ENCODE results near the gene SLC2A6. TPM values are rescaled to one million over a fixed set of nuclear protein-coding genes. Genes with fewer than 3 reads are reported as not detected.
A peak's percentile ranks its signal among the peaks of the same experiment; 100 is the strongest.

Gene SLC2A6
- total RNA-seq, 4 donors from 2014 or later, result 0.95 to 10.7 (median 2.2) TPM

DNA sequence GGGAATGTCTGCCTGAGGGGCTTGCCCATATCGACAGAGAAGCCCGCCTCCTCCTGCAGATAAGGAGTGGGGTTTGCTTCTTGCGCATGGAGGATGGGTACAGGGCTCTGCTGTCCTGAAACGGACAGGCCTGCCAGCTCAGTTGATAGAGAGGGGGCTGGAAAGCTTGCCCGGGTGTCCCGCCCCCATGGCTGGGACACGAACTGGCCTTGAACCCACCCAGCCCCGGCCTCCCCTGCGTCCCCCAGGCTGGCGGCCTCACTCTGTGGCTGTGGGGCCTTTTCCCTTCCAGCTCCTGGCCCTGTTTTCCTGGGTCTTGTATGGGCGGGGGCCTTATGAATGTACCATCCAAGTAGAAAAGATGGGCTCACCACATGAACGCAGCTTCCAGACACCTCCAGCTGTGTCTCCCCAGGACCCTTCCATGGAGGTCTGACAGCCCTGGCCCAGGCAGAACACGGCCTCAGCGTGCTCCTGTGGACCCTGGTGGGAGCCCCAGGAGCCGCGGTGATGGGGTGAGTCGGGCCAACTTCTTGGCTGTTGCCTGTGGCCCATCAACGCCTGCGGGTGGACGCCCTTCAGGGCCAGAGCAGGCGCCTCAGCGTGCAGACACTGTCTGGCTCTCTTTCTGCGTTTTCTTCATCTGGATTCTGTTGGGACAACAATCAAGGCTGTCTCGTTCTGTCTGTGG lies 15.9 kb upstream of the SLC2A6 start:
- Histone ChIP-seq H3K27me3 (peaks cover 0 to 5% of the 10 kb centered on the region in 2 donors), H3K36me3 (no peaks in the 10 kb centered on the region), H3K9me3 (no peaks in the 10 kb centered on the region), H3K4me3 (no peak overlapping the region), H3K4me1 (peaks cover 0 to 6% (median 0%) of the 10 kb centered on the region in 4 donors), H3K27ac (no peak overlapping the region)
- DNase-seq, result no peak
- TF ChIP-seq, protein P1, sequence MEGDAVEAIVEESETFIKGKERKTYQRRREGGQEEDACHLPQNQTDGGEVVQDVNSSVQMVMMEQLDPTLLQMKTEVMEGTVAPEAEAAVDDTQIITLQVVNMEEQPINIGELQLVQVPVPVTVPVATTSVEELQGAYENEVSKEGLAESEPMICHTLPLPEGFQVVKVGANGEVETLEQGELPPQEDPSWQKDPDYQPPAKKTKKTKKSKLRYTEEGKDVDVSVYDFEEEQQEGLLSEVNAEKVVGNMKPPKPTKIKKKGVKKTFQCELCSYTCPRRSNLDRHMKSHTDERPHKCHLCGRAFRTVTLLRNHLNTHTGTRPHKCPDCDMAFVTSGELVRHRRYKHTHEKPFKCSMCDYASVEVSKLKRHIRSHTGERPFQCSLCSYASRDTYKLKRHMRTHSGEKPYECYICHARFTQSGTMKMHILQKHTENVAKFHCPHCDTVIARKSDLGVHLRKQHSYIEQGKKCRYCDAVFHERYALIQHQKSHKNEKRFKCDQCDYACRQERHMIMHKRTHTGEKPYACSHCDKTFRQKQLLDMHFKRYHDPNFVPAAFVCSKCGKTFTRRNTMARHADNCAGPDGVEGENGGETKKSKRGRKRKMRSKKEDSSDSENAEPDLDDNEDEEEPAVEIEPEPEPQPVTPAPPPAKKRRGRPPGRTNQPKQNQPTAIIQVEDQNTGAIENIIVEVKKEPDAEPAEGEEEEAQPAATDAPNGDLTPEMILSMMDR (IDR thresholded peaks at IDR 0.05), result no peak
- TF ChIP-seq POLR2A (IDR thresholded peaks at IDR 0.05), result no peak

DNA sequence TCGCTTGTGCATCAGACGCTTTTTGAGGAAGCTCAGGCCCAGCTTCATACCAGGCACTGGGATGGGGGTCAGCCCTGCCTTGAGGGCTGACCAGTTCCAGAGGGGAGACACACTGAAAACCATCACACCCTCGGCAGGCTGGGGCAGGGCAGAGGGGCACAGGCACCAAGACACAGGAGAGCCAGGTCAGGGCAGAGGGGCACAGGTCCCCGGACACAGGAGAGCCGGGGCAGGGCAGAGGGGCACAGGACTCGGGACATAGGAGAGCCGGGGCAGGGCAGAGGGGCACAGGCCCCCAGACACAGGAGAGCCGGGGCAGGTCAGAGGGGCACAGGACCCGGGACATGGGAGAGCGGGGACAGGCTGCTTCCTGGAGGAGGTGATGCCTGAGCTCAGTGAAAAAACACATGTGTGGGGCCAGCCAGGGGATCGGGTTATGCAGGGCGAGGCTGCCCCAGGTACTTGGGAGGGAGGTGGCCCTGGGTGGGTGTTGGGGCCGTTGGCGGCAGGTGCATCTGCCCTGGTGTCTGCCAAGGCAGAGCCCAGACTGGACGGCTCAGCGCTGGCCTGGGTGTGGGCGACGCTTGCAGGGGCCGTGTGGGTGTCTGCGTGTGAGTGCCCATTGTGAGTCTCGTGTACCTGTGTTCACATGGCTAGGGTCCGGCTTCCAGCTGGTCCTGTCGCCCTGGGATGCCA lies 15.1 kb upstream of the SLC2A6 start:
- Histone ChIP-seq H3K4me3 (no peak overlapping the region), H3K4me1 (peaks cover 0 to 6% (median 0%) of the 10 kb centered on the region in 4 donors), H3K9me3 (no peaks in the 10 kb centered on the region), H3K27me3 (peaks cover 0 to 5% of the 10 kb centered on the region in 2 donors), H3K27ac (no peak overlapping the region), H3K36me3 (no peaks in the 10 kb centered on the region)
- no peak for DNase-seq
- TF ChIP-seq POLR2A (IDR thresholded peaks at IDR 0.05), result no peak
- TF ChIP-seq, protein P1 (IDR thresholded peaks at IDR 0.05), result no peak

DNA sequence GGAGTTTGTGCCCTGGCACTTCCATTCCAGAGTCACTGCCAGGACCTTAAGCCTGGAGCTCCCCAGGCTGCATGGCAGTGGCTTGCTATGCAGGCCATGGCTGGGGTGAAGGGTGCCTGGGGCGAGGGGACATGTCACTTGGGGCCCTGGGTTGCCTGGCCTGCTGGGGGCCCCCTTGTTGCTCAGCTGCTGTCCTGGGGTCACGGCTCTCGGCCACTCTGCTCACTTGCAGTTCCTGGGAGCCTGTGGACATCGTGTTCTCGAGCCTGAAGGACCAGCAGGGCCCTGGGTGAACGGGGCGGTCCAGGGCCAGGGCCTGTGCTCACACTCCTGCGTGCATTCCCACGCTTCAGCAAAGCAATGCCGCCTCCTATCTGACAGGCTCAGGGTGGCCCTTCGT lies 14.5 kb upstream of the SLC2A6 start:
- Histone ChIP-seq H3K4me3 (no peak overlapping the region), H3K27me3 (peaks cover 0 to 5% of the 10 kb centered on the region in 2 donors), H3K36me3 (no peaks in the 10 kb centered on the region), H3K4me1 (peaks cover 0 to under 1% (median 0%) of the 10 kb centered on the region in 4 donors), H3K27ac (peak overlapping the region in 2 of 4 donors; percentile 30 to 68), H3K9me3 (no peaks in the 10 kb centered on the region)
- TF ChIP-seq POLR2A (IDR thresholded peaks at IDR 0.05), result no peak
- TF ChIP-seq, protein P1 (IDR thresholded peaks at IDR 0.05), result no peak
- no peak for DNase-seq

DNA sequence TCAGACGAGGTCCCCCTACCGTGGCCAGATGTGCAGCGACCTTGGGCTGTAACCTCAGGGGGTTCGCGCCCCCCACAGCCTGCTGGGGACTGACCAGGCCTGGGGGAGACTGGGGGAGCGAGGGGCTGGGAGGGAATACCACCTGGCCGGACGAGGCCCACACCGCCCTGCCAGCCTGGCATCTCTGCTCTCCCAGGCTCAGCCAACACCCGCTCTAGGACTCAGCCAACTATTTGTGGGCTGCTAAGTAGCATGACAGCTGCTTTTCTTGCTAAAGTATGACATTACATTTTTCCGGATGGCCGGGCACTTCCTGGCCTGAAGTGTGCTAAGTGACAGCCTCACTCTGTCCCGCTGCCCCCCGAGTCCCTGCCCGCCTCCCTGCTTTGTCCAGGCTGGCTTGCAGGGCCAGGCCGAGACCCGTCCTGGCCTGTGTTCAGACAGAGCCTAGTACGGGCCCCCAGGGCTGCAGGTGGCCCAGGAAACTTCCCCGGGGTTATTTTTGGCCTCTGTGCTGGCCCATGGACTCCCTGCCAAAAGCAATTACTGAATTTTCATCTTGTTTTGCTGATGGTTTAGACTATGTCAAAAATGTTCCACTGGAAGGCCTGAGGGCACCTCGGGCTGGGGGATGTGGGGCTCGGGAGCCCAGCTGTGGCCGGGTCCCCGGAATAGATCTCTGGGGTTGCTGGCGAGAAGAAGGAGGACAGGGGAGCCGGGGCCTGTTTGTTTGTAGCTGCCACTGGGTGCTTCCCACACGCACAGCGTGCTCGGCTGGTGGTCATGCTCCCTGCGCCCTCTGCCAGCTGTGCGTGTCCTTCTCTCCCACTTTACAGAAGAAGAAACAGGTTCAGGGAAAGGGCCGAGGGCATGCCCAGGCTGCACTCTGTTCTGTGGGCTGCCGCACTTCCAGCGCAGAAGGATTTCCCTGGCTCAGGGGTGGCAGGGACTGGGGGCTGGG lies 13.4 kb upstream of the SLC2A6 start:
- TF ChIP-seq, protein P1 (IDR thresholded peaks at IDR 0.05), result no peak
- TF ChIP-seq POLR2A (IDR thresholded peaks at IDR 0.05), result no peak

DNA sequence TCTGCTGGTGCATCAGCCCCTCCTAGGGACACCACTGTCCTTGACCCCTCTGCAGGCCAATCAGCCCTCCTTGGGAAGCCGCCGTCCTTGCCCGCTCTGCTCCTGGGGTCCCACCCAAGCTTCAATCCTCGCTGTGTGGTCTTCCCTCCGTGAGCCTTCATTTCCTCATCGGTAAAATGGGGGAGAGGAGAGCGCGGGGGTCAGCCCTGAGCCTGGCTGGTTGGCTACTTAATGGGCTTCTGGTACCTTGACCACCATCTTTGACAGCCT lies 12.7 kb upstream of the SLC2A6 start:
- TF ChIP-seq, protein P1 (IDR thresholded peaks at IDR 0.05), result no peak
- TF ChIP-seq POLR2A (IDR thresholded peaks at IDR 0.05), result no peak
- no peak for DNase-seq
- H3K27me3 ChIP-seq, result no peaks in the 10 kb centered on the region

More for the DNA sequence above, 13.4 kb upstream of the SLC2A6 start:
- Histone ChIP-seq H3K27me3 (peaks cover 0 to 5% of the 10 kb centered on the region in 2 donors), H3K36me3 (no peaks in the 10 kb centered on the region), H3K9me3 (no peaks in the 10 kb centered on the region), H3K27ac (peak overlapping the region; percentile 13 to 68 (median 28)), H3K4me1 (no peaks in the 10 kb centered on the region), H3K4me3 (no peak overlapping the region)
- no peak for DNase-seq

More for the DNA sequence above, 12.7 kb upstream of the SLC2A6 start:
- H3K27ac ChIP-seq, result peak overlapping the region; percentile 13 to 68 (median 28)
- no peaks in the 10 kb centered on the region for H3K4me1 ChIP-seq
- no peaks in the 10 kb centered on the region for H3K9me3 ChIP-seq
- no peaks in the 10 kb centered on the region for H3K36me3 ChIP-seq
- no peak overlapping the region for H3K4me3 ChIP-seq
